ENCODE results near the gene BMS1.

- no peak for TF ChIP-seq CTCF (IDR thresholded peaks at IDR 0.05)
- TF ChIP-seq POLR2A (IDR thresholded peaks at IDR 0.05), result no peak
Observed at GRCh38 chr10:42795701-42796100, 13.1 kb downstream of the BMS1 start.
